ENCODE measurements around the gene KIAA0513.

DNA sequence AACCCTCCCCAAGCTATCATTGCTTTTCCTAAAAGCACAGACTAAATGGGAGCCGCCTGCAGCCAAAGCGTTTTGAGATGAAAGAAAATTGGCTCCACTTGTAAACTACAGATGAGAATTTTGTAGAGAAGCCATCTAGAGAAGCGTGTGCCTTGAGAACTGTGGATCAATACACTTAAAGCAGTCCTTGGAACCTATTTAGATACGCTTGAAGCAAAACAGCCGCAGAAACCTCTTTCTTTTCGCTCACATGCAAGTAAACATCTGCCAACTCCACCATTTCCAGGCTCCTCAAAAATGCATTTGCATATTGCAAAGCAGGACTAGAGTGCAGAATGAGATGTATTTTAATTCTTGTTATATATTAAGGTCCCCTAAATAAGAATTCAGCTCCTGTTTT is 13.1 kb downstream of the KIAA0513 start:
- TF ChIP-seq POLR2A (IDR thresholded peaks at IDR 0.05; ENCODE audit: low read depth, low read length) (no peak), EZH2 (IDR thresholded peaks at IDR 0.05; ENCODE audit: borderline replicate concordance, low read depth, low read length, severe bottlenecking) (no peak), POLR2AphosphoS5 (IDR thresholded peaks at IDR 0.05; ENCODE audit: insufficient read depth, low read depth, low read length) (no peak), JUN (IDR thresholded peaks at IDR 0.05; ENCODE audit: borderline replicate concordance, insufficient read depth, insufficient read length, low read depth) (no peak)
- TF ChIP-seq, protein P1, sequence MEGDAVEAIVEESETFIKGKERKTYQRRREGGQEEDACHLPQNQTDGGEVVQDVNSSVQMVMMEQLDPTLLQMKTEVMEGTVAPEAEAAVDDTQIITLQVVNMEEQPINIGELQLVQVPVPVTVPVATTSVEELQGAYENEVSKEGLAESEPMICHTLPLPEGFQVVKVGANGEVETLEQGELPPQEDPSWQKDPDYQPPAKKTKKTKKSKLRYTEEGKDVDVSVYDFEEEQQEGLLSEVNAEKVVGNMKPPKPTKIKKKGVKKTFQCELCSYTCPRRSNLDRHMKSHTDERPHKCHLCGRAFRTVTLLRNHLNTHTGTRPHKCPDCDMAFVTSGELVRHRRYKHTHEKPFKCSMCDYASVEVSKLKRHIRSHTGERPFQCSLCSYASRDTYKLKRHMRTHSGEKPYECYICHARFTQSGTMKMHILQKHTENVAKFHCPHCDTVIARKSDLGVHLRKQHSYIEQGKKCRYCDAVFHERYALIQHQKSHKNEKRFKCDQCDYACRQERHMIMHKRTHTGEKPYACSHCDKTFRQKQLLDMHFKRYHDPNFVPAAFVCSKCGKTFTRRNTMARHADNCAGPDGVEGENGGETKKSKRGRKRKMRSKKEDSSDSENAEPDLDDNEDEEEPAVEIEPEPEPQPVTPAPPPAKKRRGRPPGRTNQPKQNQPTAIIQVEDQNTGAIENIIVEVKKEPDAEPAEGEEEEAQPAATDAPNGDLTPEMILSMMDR (IDR thresholded peaks at IDR 0.05; ENCODE audit: extremely low read depth in 1 of 2, insufficient read depth in 1 of 2, low read depth in 1 of 2, low read length in 2 of 2): no peak

Data from endothelial cell of umbilical vein (primary cell).